GM12891 (cell line): ENCODE measurements around the gene F2R. TPM values are rescaled to one million over a fixed set of nuclear protein-coding genes. Genes with fewer than 3 reads are reported as not detected.

Source experiments
- DNase-seq: peaks from one replicate; pipeline ENCODE4 v3.0.0; 2011; ENCODE audit warnings: low spot score; ENCODE audit not compliant: insufficient read length
- FAIRE-seq: peaks from 2 replicates; lab custom pipeline; 2011; peaks lifted over from hg19 to GRCh38; lab: Jason Lieb, UNC
- PAX5 ChIP-seq: IDR thresholded peaks from 2 replicates; pipeline ENCODE4 v1.6.1; 2011; ENCODE audit warnings: low read length, moderate library complexity, mild to moderate bottlenecking; ENCODE audit not compliant: insufficient read depth, severe bottlenecking
- POLR2A ChIP-seq: IDR thresholded peaks from 2 replicates; pipeline ENCODE4 v1.6.1; 2011; ENCODE audit warnings: low read depth, low read length, control low read depth
- POLR2AphosphoS5 ChIP-seq: IDR thresholded peaks from 2 replicates; pipeline ENCODE4 v1.6.1; 2011; ENCODE audit warnings: low read depth, low read length, control low read depth
- POU2F2 ChIP-seq: IDR thresholded peaks from 2 replicates; pipeline ENCODE4 v1.6.1; 2011; ENCODE audit warnings: low read depth, mild to moderate bottlenecking, control low read depth, low read length, moderate library complexity
- SPI1 ChIP-seq: IDR thresholded peaks from 2 replicates; pipeline ENCODE4 v1.6.1; 2011; ENCODE audit warnings: low read depth, low read length, control low read depth
- TAF1 ChIP-seq: IDR thresholded peaks from 2 replicates; pipeline ENCODE4 v1.6.1; 2011; ENCODE audit warnings: low read depth, low read length, control low read depth
- polyA plus RNA-seq: library from polyadenylated mRNA; unstranded; fragments of >200 nt; gene quantifications from one replicate; pipeline ENCODE4 v1.2.1, GENCODE V29; 2012; ENCODE audit warnings: low read depth, missing spikeins, inconsistent platforms; ENCODE audit not compliant: missing spikeins

The F2R gene
- 1.2 TPM for polyA plus RNA-seq

GRCh38 chr5:76715736-76716455 lies at the start of gene F2R:
Gene F2R, plus strand, starts transcription at chr5:76716126. Its CDS starts 182 bp downstream, at chr5:76716308.
- TF ChIP-seq TAF1 (no peak), POLR2A (no peak), PAX5 (no peak), SPI1 (no peak), POU2F2 (no peak), POLR2AphosphoS5 (no peak)
- DNase-seq = peak; percentile 69
- FAIRE-seq = peak; percentile 81

DNA sequence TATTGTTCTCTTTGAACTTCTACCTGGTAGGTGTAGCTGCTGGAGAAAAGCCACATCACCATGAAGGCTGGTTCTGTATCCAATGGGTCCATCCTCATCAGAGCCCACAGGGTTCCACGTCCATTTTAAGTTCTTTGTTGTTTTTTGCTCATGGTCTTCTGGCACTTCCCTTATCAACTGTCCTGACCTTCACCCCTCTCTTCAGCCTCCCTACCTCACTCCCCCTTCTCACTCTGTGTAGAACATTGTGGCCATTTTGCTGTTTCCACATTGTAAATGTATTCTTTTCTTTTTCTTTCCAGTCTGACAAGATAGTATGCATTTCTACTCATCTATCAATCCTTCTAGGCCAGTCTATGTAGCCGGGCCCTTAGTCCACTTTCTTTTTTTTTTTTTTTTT lies 48.4 kb upstream of the F2R start:
- TF ChIP-seq PAX5 (no peak), SPI1 (no peak), POLR2AphosphoS5 (no peak), POLR2A (no peak), POU2F2 (no peak), TAF1 (no peak)
- FAIRE-seq (no peak), DNase-seq (no peak)

DNA sequence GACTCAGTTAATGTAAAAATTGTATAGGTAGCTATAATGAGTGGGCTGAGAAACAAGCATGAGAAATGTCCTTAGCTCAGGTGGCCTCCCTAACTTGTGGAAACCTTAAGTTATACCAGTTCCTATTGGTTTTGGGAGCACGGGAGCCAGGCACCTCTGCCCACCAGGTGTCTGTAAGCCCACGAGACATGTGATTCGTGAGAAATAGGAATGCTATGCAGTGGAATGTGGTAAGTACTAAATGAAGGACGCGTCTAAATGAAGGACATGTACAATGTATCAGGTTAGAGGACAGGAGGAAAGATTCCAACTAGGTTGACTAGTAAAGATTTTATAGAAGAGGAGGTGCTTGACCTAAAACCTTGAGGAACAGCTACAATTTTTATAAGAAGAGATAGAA lies 46.7 kb upstream of the F2R start:
- no peak for FAIRE-seq

DNA sequence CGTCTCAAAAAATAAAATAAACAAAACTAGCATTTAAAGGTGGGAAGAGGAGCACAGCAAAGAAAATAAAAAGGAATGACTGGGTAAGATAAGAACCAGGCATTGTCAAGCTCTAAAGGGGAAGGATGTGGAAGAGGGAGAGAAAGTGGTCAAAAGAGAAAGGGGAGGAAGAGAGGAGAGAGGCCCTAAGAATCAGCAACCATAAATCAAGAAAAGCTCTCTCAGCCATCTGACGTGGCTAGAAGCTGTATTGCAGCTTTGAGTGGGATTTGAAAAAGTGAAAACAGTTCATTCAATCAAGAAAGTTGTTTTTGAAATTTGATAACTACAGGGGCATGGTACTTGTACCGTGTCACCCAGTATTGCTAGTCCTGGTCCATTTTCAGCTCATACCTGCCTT lies 45.4 kb upstream of the F2R start:
- no peak for TF ChIP-seq PAX5
- TF ChIP-seq POLR2A = no peak
- no peak for TF ChIP-seq POU2F2
- no peak for TF ChIP-seq SPI1
- TF ChIP-seq TAF1 = no peak
- TF ChIP-seq POLR2AphosphoS5 = no peak
- DNase-seq (no peak), FAIRE-seq (no peak)

More for the DNA sequence above, 46.7 kb upstream of the F2R start:
- DNase-seq = no peak
- TF ChIP-seq PAX5 (no peak), POLR2A (no peak), POLR2AphosphoS5 (no peak), TAF1 (no peak), POU2F2 (no peak), SPI1 (no peak)

- DNase-seq (no peak), FAIRE-seq (no peak)
- TF ChIP-seq POLR2AphosphoS5 (no peak), TAF1 (no peak), SPI1 (no peak), POU2F2 (no peak), PAX5 (no peak), POLR2A (no peak)
Measured at GRCh38 chr5:76672242-76672641, 43.7 kb upstream of the F2R start.

DNA sequence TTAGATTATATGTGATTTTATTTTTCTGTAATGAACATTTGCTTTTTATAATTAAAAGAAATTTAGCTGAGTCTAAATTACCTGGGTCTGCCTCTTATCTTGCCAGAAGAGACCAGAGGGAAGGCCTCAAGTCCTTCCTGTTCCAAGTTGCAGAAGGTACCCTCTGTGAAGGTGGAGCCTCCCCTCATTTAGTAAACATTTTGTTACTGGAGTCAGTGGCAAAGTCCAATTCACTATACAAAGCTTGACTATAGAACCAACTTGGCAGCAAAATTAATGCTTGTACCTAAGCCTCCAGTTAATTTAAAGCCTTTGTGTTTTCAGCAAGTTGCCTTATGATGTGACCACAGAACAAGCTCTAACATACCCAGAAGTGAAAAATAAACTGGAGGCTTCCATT lies 42.8 kb upstream of the F2R start:
- no peak for TF ChIP-seq POLR2A
- TF ChIP-seq TAF1 = no peak
- no peak for TF ChIP-seq POU2F2
- no peak for TF ChIP-seq SPI1
- TF ChIP-seq POLR2AphosphoS5 = no peak
- no peak for TF ChIP-seq PAX5
- DNase-seq (no peak), FAIRE-seq (no peak)

- DNase-seq (no peak), FAIRE-seq (no peak)
- TF ChIP-seq PAX5 (no peak), TAF1 (no peak), POU2F2 (no peak), POLR2A (no peak), SPI1 (no peak), POLR2AphosphoS5 (no peak)
Measured at GRCh38 chr5:76674330-76675066, 41.4 kb upstream of the F2R start.

DNA sequence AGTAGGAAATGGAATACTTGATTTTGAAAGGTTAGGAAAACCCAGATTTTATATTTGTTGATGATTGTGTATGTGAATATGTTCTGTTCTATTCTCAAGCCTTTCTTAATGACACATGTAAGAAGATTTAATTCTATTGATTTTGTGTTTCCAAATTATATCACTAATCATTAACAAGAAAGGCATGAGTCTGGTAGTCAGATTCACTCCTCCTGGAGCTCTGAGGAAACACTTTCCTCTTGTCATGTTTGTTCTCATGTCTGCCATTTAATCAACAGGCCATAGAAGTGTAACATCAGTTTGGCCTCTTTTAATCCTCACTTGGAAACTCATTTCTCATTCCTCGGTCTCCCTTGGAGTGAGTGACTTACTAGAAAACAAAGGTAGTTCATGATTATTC lies 40.6 kb upstream of the F2R start:
- TF ChIP-seq POLR2A = no peak
- no peak for TF ChIP-seq POLR2AphosphoS5
- TF ChIP-seq TAF1 = no peak
- no peak for TF ChIP-seq SPI1
- no peak for TF ChIP-seq POU2F2
- TF ChIP-seq PAX5 = no peak
- DNase-seq (no peak), FAIRE-seq (no peak)

DNA sequence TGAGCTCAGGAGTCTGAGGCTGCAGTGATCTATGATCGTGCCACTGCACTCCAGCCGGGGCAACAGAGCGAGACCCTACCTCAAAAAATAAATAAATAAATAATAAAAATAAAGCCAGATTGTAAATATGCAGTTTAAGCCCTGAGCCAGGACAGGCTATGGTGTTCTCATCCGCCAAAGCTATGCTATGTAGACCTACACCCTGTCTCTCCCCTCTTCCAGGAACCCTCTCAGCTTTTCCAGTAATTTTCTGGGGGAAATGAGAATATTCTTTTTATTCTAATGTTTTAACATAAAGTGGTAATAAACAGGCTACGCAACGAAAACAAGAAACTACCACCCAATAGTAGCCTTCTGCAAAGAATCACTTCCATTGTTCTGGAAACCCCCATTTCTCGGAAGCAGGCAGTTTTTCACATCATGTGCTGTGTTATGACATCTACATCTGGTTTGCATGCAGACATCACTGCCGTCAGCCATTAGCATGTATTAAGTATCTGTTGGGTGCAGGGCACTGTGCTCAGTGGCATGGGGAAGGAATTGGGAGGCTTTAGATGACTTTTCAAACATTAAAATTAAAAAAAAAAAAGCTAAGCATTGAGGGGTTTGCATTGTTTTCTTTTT lies 38.0 kb upstream of the F2R start:
- DNase-seq (no peak), FAIRE-seq (no peak)
- no peak for TF ChIP-seq POU2F2
- TF ChIP-seq POLR2AphosphoS5 = no peak
- TF ChIP-seq POLR2A = no peak
- no peak for TF ChIP-seq SPI1
- TF ChIP-seq TAF1 = no peak
- no peak for TF ChIP-seq PAX5
